HepG2 (cell line): Measurements from ENCODE around the gene MSANTD1.

Source experiments
- FOSL1 ChIP-seq: sonication (generic); formaldehyde crosslinking; IDR thresholded peaks from 2 replicates; pipeline ENCODE4 v1.9.0; 2021; ENCODE audit warnings: missing genetic modification reagents, borderline replicate concordance
- KDM1A ChIP-seq: IDR thresholded peaks from 2 replicates; pipeline ENCODE4 v1.6.1; 2016; ENCODE audit warnings: missing compliant biosample characterization
- POLR2AphosphoS5 ChIP-seq: IDR thresholded peaks from 2 replicates; pipeline ENCODE4 v1.6.1; 2012; ENCODE audit warnings: low read depth, low read length
- PRMT3 ChIP-seq: sonication (generic); formaldehyde crosslinking; IDR thresholded peaks from 2 replicates; pipeline ENCODE4 v1.8.1; 2022; ENCODE audit warnings: low read depth, mild to moderate bottlenecking, moderate library complexity, missing genetic modification reagents, borderline replicate concordance
- ZNF326 ChIP-seq: sonication (generic); formaldehyde crosslinking; IDR thresholded peaks from 2 replicates; pipeline ENCODE4 v1.4.0; 2020; ENCODE audit warnings: missing genetic modification reagents, borderline replicate concordance
- ZNF572 ChIP-seq: sonication (generic); formaldehyde crosslinking; IDR thresholded peaks from 2 replicates; pipeline ENCODE4 v1.5.1; 2020; ENCODE audit warnings: mild to moderate bottlenecking, missing genetic modification reagents
- ZSCAN20 ChIP-seq: sonication (generic); formaldehyde crosslinking; IDR thresholded peaks from 2 replicates; pipeline ENCODE4 v1.4.0; 2020; ENCODE audit warnings: missing genetic modification reagents, mild to moderate bottlenecking, borderline replicate concordance

GRCh38 chr4:3302786-3303564 lies 54.0 kb downstream of the MSANTD1 start:
- TF ChIP-seq FOSL1 (CRISPR knock-in tag) (no peak), KDM1A (CRISPR knock-in tag) (no peak), POLR2AphosphoS5 (no peak), ZNF572 (no peak), PRMT3 (CRISPR knock-in tag) (no peak), ZSCAN20 (CRISPR knock-in tag) (no peak), ZNF326 (CRISPR knock-in tag) (no peak)
